WTC11 (cell line): ENCODE measurements around the gene H2AZ1. TPM values are rescaled to one million over a fixed set of nuclear protein-coding genes. Genes with fewer than 3 reads are reported as not detected.

ENCODE experiments used
- ATAC-seq: fragments of 200-7000 bp; cut with Tn5 transposase; 2 replicates; pipeline ENCODE4 v1.10.0; 2021; ENCODE audit warnings: mild to moderate bottlenecking, moderate library complexity
- CTCF ChIA-PET: fragments of 300-600 bp; sonication (Branson Sonifier 250); formaldehyde crosslinking; loops from one replicate; lab custom pipeline; 2021; ENCODE audit warnings: antibody characterized with exemption; lab: Charles Lee
- POLR2A ChIA-PET: fragments of 350-600 bp; sonication (Branson Sonifier 250); formaldehyde crosslinking; loops from one replicate; lab custom pipeline; 2021; ENCODE audit warnings: antibody characterized with exemption; lab: Charles Lee
- DNase-seq: peaks from one replicate; pipeline ENCODE4 v3.0.0; 2021; ENCODE audit warnings: low spot score
- H3K27ac Mint-ChIP-seq: 2 replicates; pipeline ENCODE4 v1.8.0; 2021; ENCODE audit warnings: mixed read lengths
- H3K27me3 Mint-ChIP-seq: 2 replicates; pipeline ENCODE4 v1.8.0; 2021; ENCODE audit warnings: low read depth, mild to moderate bottlenecking, moderate library complexity, mixed read lengths
- H3K36me3 Mint-ChIP-seq: 2 replicates; pipeline ENCODE4 v1.8.0; 2021; ENCODE audit warnings: mixed read lengths
- H3K4me1 Mint-ChIP-seq: 2 replicates; pipeline ENCODE4 v1.8.0; 2022; ENCODE audit warnings: mixed read lengths
- H3K4me3 Mint-ChIP-seq: 2 replicates; pipeline ENCODE4 v1.8.0; 2021; ENCODE audit warnings: mild to moderate bottlenecking, moderate library complexity, mixed read lengths
- H3K9me3 Mint-ChIP-seq: 2 replicates; pipeline ENCODE4 v1.8.0; 2021; ENCODE audit warnings: mixed read lengths
- ATF2 ChIP-seq: sonication (generic); formaldehyde crosslinking; IDR thresholded peaks from 2 replicates; pipeline ENCODE4 v1.8.1; 2022; ENCODE audit warnings: low read depth, missing genetic modification reagents, borderline replicate concordance
- CREM ChIP-seq: sonication (generic); formaldehyde crosslinking; IDR thresholded peaks from 2 replicates; pipeline ENCODE4 v1.8.1; 2022; ENCODE audit warnings: mild to moderate bottlenecking, missing genetic modification reagents, moderate library complexity
- GRHL2 ChIP-seq: fragments of 250-450 bp; sonication (Bioruptor Pico); IDR thresholded peaks from 2 replicates; pipeline ENCODE4 v1.8.0; 2022; ENCODE audit warnings: mild to moderate bottlenecking, moderate library complexity; ENCODE audit not compliant: insufficient replicate concordance, severe bottlenecking
- JUN ChIP-seq: sonication (generic); formaldehyde crosslinking; IDR thresholded peaks from 2 replicates; pipeline ENCODE4 v1.8.0; 2023; ENCODE audit warnings: mild to moderate bottlenecking, missing genetic modification reagents
- MLX ChIP-seq: sonication (generic); formaldehyde crosslinking; IDR thresholded peaks from 2 replicates; pipeline ENCODE4 v1.8.1; 2023; ENCODE audit warnings: mild to moderate bottlenecking, missing genetic modification reagents, moderate library complexity
- NR2C2 ChIP-seq: sonication (generic); formaldehyde crosslinking; IDR thresholded peaks from 2 replicates; pipeline ENCODE4 v1.8.0; 2022; ENCODE audit warnings: mild to moderate bottlenecking, missing genetic modification reagents
- NR3C1 ChIP-seq: sonication (generic); formaldehyde crosslinking; conservative IDR thresholded peaks from 2 replicates; pipeline ENCODE4 v1.8.1; 2023; ENCODE audit warnings: low read depth, mild to moderate bottlenecking, missing genetic modification reagents
- RELA ChIP-seq: sonication (generic); formaldehyde crosslinking; IDR thresholded peaks from 2 replicates; pipeline ENCODE4 v1.8.1; 2022; ENCODE audit warnings: missing genetic modification reagents, mild to moderate bottlenecking, borderline replicate concordance
- SMAD3 ChIP-seq: sonication (generic); formaldehyde crosslinking; IDR thresholded peaks from 2 replicates; pipeline ENCODE4 v1.8.0; 2022; ENCODE audit warnings: missing genetic modification reagents, mild to moderate bottlenecking, borderline replicate concordance
- ZBTB21 ChIP-seq: sonication (generic); formaldehyde crosslinking; IDR thresholded peaks from 2 replicates; pipeline ENCODE4 v1.8.1; 2023; ENCODE audit warnings: mild to moderate bottlenecking, missing genetic modification reagents, borderline replicate concordance
- ZNF281 ChIP-seq: sonication (generic); formaldehyde crosslinking; IDR thresholded peaks from 2 replicates; pipeline ENCODE4 v1.8.0; 2023; ENCODE audit warnings: mild to moderate bottlenecking, missing genetic modification reagents
- ZNF416 ChIP-seq: fragments of 250-450 bp; sonication (Bioruptor Pico); IDR thresholded peaks from 2 replicates; pipeline ENCODE4 v1.9.0; 2021; ENCODE audit warnings: mild to moderate bottlenecking, inconsistent platforms
- ZNF512 ChIP-seq: sonication (generic); formaldehyde crosslinking; IDR thresholded peaks from 2 replicates; pipeline ENCODE4 v1.8.1; 2022; ENCODE audit warnings: missing genetic modification reagents, borderline replicate concordance
- total RNA-seq: library from RNA; stranded (reverse); gene quantifications from 3 replicates; pipeline ENCODE4 v1.2.3, GENCODE V29; 2021
- TF ChIP-seq, protein P1 (sequence below): sonication (generic); formaldehyde crosslinking; IDR thresholded peaks from 2 replicates; pipeline ENCODE4 v1.8.1; 2022; ENCODE audit warnings: low read depth, mild to moderate bottlenecking, moderate library complexity, missing genetic modification reagents, borderline replicate concordance
- TF ChIP-seq, protein P2 (sequence below): fragments of 250-450 bp; sonication (Bioruptor Pico); IDR thresholded peaks from 2 replicates; pipeline ENCODE4 v2.1.2; 2022; ENCODE audit warnings: mild to moderate bottlenecking, moderate library complexity
- TF ChIP-seq, protein P3 (sequence below): sonication (generic); formaldehyde crosslinking; IDR thresholded peaks from 2 replicates; pipeline ENCODE4 v1.8.1; 2023; ENCODE audit warnings: mild to moderate bottlenecking, missing genetic modification reagents, borderline replicate concordance
- TF ChIP-seq, protein P4 (sequence below): sonication (generic); formaldehyde crosslinking; IDR thresholded peaks from 2 replicates; pipeline ENCODE4 v1.8.0; 2022; ENCODE audit warnings: mild to moderate bottlenecking, missing genetic modification reagents

Gene H2AZ1
- total RNA-seq, 1 experiment from 2014 or later = 684 TPM

DNA sequence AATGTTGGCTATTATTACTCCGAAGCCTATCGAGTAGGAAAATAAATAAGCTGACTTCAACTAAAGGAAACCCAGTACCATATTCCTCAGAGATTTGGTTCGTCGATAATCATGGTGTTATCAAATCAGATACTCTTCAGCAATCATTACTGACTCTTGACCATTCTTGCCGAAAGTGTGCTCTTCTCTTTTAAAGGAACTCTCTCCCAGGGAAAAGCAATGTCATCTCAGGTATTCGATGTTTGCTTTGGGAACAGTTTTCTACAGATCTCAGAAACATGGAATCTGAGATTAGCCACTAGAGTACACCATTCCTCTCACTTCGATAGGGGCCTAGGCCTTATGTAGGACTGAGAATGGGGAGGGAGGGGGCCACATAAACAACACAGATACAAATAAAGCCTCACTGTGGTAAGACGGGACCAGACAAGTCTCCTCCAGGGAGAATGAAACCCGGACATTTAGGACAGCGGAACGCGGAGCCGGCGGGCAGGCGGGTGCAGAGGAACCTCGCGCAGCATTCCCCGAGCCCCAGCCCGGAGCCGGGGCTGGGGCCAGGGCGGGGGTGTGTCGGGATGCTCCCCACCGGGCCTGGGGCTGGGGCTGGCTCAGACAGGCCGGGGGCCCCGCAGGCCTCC is 4.2 kb downstream of the H2AZ1 start (continued):
- TF ChIP-seq, protein P1, sequence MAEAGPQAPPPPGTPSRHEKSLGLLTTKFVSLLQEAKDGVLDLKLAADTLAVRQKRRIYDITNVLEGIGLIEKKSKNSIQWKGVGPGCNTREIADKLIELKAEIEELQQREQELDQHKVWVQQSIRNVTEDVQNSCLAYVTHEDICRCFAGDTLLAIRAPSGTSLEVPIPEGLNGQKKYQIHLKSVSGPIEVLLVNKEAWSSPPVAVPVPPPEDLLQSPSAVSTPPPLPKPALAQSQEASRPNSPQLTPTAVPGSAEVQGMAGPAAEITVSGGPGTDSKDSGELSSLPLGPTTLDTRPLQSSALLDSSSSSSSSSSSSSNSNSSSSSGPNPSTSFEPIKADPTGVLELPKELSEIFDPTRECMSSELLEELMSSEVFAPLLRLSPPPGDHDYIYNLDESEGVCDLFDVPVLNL (CRISPR knock-in tag) = no peak
- TF ChIP-seq GRHL2 (no peak), CREM (CRISPR knock-in tag) (no peak), ATF2 (no peak), NR2C2 (no peak)

- POLR2A ChIA-PET = interaction anchor here (0.6 kb wide), 1 partner anchor 468 kb away, joined by 3 read pairs; no protein-coding TSS in a partner anchor
- peaks cover 26% of the 10 kb centered on the region for H3K4me1 Mint-ChIP-seq
- ATAC-seq = no peak
Measured at GRCh38 chr4:99943904-99944437, 6.1 kb downstream of the H2AZ1 start.

GRCh38 chr4:99938243-99938753 is 11.8 kb downstream of the H2AZ1 start:
- Mint-ChIP-seq H3K9me3 (peaks cover 15% of the 10 kb centered on the region), H3K27ac (no peak overlapping the region), H3K4me3 (no peak overlapping the region), H3K27me3 (no peaks in the 10 kb centered on the region), H3K4me1 (peaks cover 4% of the 10 kb centered on the region; the same call in 1 of the 2 replicates), H3K36me3 (peaks cover 27% of the 10 kb centered on the region)
- no peak for ATAC-seq
- no peak for DNase-seq
- CTCF ChIA-PET = interaction anchor here (0.6 kb wide), 1 partner anchor 22 kb away, joined by 3 read pairs; no protein-coding TSS in a partner anchor
- POLR2A ChIA-PET = no interaction called here
- no peak for TF ChIP-seq ZNF512 (CRISPR knock-in tag)
- TF ChIP-seq NR3C1 (CRISPR knock-in tag) = no peak
- no peak for TF ChIP-seq NR2C2
- TF ChIP-seq, protein P2, sequence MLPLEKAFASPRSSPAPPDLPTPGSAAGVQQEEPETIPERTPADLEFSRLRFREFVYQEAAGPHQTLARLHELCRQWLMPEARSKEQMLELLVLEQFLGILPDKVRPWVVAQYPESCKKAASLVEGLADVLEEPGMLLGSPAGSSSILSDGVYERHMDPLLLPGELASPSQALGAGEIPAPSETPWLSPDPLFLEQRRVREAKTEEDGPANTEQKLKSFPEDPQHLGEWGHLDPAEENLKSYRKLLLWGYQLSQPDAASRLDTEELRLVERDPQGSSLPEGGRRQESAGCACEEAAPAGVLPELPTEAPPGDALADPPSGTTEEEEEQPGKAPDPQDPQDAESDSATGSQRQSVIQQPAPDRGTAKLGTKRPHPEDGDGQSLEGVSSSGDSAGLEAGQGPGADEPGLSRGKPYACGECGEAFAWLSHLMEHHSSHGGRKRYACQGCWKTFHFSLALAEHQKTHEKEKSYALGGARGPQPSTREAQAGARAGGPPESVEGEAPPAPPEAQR (CRISPR knock-in tag) = no peak
- TF ChIP-seq, protein P3, sequence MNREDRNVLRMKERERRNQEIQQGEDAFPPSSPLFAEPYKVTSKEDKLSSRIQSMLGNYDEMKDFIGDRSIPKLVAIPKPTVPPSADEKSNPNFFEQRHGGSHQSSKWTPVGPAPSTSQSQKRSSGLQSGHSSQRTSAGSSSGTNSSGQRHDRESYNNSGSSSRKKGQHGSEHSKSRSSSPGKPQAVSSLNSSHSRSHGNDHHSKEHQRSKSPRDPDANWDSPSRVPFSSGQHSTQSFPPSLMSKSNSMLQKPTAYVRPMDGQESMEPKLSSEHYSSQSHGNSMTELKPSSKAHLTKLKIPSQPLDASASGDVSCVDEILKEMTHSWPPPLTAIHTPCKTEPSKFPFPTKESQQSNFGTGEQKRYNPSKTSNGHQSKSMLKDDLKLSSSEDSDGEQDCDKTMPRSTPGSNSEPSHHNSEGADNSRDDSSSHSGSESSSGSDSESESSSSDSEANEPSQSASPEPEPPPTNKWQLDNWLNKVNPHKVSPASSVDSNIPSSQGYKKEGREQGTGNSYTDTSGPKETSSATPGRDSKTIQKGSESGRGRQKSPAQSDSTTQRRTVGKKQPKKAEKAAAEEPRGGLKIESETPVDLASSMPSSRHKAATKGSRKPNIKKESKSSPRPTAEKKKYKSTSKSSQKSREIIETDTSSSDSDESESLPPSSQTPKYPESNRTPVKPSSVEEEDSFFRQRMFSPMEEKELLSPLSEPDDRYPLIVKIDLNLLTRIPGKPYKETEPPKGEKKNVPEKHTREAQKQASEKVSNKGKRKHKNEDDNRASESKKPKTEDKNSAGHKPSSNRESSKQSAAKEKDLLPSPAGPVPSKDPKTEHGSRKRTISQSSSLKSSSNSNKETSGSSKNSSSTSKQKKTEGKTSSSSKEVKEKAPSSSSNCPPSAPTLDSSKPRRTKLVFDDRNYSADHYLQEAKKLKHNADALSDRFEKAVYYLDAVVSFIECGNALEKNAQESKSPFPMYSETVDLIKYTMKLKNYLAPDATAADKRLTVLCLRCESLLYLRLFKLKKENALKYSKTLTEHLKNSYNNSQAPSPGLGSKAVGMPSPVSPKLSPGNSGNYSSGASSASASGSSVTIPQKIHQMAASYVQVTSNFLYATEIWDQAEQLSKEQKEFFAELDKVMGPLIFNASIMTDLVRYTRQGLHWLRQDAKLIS = no peak
- TF ChIP-seq ZNF281 (CRISPR knock-in tag) = no peak
- TF ChIP-seq JUN (CRISPR knock-in tag) = no peak
- no peak for TF ChIP-seq ZBTB21 (CRISPR knock-in tag)
- no peak for TF ChIP-seq ZNF416
- TF ChIP-seq, protein P4, sequence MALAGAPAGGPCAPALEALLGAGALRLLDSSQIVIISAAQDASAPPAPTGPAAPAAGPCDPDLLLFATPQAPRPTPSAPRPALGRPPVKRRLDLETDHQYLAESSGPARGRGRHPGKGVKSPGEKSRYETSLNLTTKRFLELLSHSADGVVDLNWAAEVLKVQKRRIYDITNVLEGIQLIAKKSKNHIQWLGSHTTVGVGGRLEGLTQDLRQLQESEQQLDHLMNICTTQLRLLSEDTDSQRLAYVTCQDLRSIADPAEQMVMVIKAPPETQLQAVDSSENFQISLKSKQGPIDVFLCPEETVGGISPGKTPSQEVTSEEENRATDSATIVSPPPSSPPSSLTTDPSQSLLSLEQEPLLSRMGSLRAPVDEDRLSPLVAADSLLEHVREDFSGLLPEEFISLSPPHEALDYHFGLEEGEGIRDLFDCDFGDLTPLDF (CRISPR knock-in tag) = no peak
- no peak for TF ChIP-seq RELA
- no peak for TF ChIP-seq MLX (CRISPR knock-in tag)

More at GRCh38 chr4:99943904-99944437, 6.1 kb downstream of the H2AZ1 start:
- TF ChIP-seq SMAD3 (CRISPR knock-in tag) = no peak
- Mint-ChIP-seq H3K27ac (no peak overlapping the region), H3K4me3 (no peak overlapping the region; the same call in 1 of the 2 replicates), H3K27me3 (no peaks in the 10 kb centered on the region), H3K36me3 (peaks cover 3% of the 10 kb centered on the region; the same call in 1 of the 2 replicates), H3K9me3 (no peaks in the 10 kb centered on the region)
- DNase-seq = no peak
- CTCF ChIA-PET = no interaction called here
